IMR-90 (cell line): ENCODE results near the gene CLCNKA. TPM values are rescaled to one million over a fixed set of nuclear protein-coding genes. Genes with fewer than 3 reads are reported as not detected.

Source experiments
- ATAC-seq: fragments of 200-7000 bp; cut with Tn5 transposase; 2 replicates; pipeline ENCODE4 v1.9.1; 2020; ENCODE audit warnings: low read depth, mild to moderate bottlenecking, moderate library complexity
- BruUV-seq: library from RNA; stranded (reverse); fragments of 400-500 nt; replicated peaks from 2 replicates; lab custom pipeline; 2021; lab: Mats Ljungman, UMichigan
- CTCF ChIA-PET: fragments of 300-600 bp; formaldehyde crosslinking; extraction: SDS; loops from one replicate; lab custom pipeline; 2021; ENCODE audit warnings: antibody characterized with exemption; lab: Yijun Ruan, JAX
- POLR2A ChIA-PET: fragments of 300-600 bp; sonication (Branson Sonifier 250); formaldehyde crosslinking; loops from one replicate; lab custom pipeline; 2022; ENCODE audit warnings: antibody characterized with exemption; ENCODE audit not compliant: unreplicated experiment; lab: Charles Lee
- DNase-seq: peaks from one replicate; pipeline ENCODE4 v3.0.0; 2013
- H2AFZ ChIP-seq: replicated peaks from 2 replicates; pipeline ENCODE3; 2013; ENCODE audit warnings: low read length, mild to moderate bottlenecking; ENCODE audit not compliant: poor library complexity
- H2AK5ac ChIP-seq: 2 replicates; pipeline ENCODE4 v1.6.1; 2013; ENCODE audit warnings: low read depth, low read length, inconsistent platforms
- H2AK9ac ChIP-seq: replicated peaks from 2 replicates; pipeline ENCODE3; 2013; ENCODE audit warnings: mild to moderate bottlenecking, low read depth, low read length, moderate library complexity; ENCODE audit not compliant: poor library complexity
- H2BK120ac ChIP-seq: 2 replicates; pipeline ENCODE4 v1.6.1; 2013; ENCODE audit warnings: low read depth, low read length, inconsistent platforms
- H2BK15ac ChIP-seq: 3 replicates; pipeline ENCODE4 v1.6.1; 2013; ENCODE audit warnings: low read depth, low read length, inconsistent platforms
- H2BK20ac ChIP-seq: 2 replicates; pipeline ENCODE4 v1.6.1; 2013; ENCODE audit warnings: low read depth, mild to moderate bottlenecking, inconsistent platforms, low read length, moderate library complexity
- H2BK5ac ChIP-seq: 2 replicates; pipeline ENCODE4 v1.6.1; 2013; ENCODE audit warnings: mild to moderate bottlenecking, low read depth, low read length, inconsistent platforms; ENCODE audit not compliant: poor library complexity, severe bottlenecking
- H3K14ac ChIP-seq: replicated peaks from 2 replicates; pipeline ENCODE4 v1.6.1; 2013; ENCODE audit warnings: low read depth, low read length, inconsistent platforms
- H3K18ac ChIP-seq: 2 replicates; pipeline ENCODE4 v1.6.1; 2013; ENCODE audit warnings: low read depth, low read length, control low read depth
- H3K23ac ChIP-seq: 2 replicates; pipeline ENCODE4 v1.6.1; 2013; ENCODE audit warnings: low read depth, low read length, inconsistent platforms
- H3K27ac ChIP-seq: 2 replicates; pipeline ENCODE4 v1.5.1; 2013; ENCODE audit warnings: mild to moderate bottlenecking, control low read depth, low read length; ENCODE audit not compliant: insufficient read depth
- H3K27me3 ChIP-seq: 2 replicates; pipeline ENCODE4 v1.6.1; 2013; ENCODE audit warnings: low read length; ENCODE audit not compliant: control insufficient read depth, insufficient read depth
- H3K36me3 ChIP-seq: 2 replicates; pipeline ENCODE4 v1.6.1; 2013; ENCODE audit warnings: low read length, mixed read lengths; ENCODE audit not compliant: control insufficient read depth, insufficient read depth
- H3K4ac ChIP-seq: 2 replicates; pipeline ENCODE4 v1.6.1; 2013; ENCODE audit warnings: low read depth, low read length, inconsistent platforms
- H3K4me1 ChIP-seq: 2 replicates; pipeline ENCODE4 v1.6.1; 2013; ENCODE audit warnings: low read length, mixed read lengths; ENCODE audit not compliant: control insufficient read depth, insufficient read depth
- H3K4me2 ChIP-seq: 2 replicates; pipeline ENCODE4 v1.6.1; 2013; ENCODE audit warnings: low read depth, mild to moderate bottlenecking, control low read depth, low read length, moderate library complexity
- H3K4me3 ChIP-seq: 2 replicates; pipeline ENCODE4 v1.5.1; 2013; ENCODE audit warnings: low read depth, mild to moderate bottlenecking, control low read depth, low read length, moderate library complexity; ENCODE audit not compliant: insufficient read depth
- H3K56ac ChIP-seq: 2 replicates; pipeline ENCODE4 v1.6.1; 2013; ENCODE audit warnings: low read length, inconsistent platforms; ENCODE audit not compliant: insufficient read depth; ENCODE audit errors: extremely low read depth
- H3K79me1 ChIP-seq, 2 experiments: 2 replicates each; pipeline ENCODE4 v1.6.1; 2013; ENCODE audit warnings: low read length in 2 of 2, inconsistent platforms in 1 of 2, low read depth in 1 of 2
- H3K9ac ChIP-seq: 2 replicates; pipeline ENCODE4 v1.6.1; 2013; ENCODE audit warnings: low read depth, low read length, control low read depth
- H3K9me1 ChIP-seq: 2 replicates; pipeline ENCODE4 v1.6.1; 2013; ENCODE audit warnings: low read length, inconsistent platforms; ENCODE audit not compliant: insufficient read depth
- H3K9me3 ChIP-seq: 2 replicates; pipeline ENCODE4 v1.6.1; 2013; ENCODE audit warnings: low read length; ENCODE audit not compliant: control insufficient read depth, insufficient read depth
- H4K20me1 ChIP-seq: 2 replicates; pipeline ENCODE4 v1.6.1; 2013; ENCODE audit warnings: low read length, inconsistent platforms; ENCODE audit not compliant: insufficient read depth
- H4K5ac ChIP-seq: 2 replicates; pipeline ENCODE4 v1.6.1; 2013; ENCODE audit warnings: mild to moderate bottlenecking, low read depth, low read length, control low read depth
- H4K8ac ChIP-seq, 2 experiments: 2 replicates each; pipeline ENCODE4 v1.6.1; 2013; ENCODE audit warnings: low read depth in 2 of 2, low read length in 2 of 2, control low read depth in 1 of 2, inconsistent platforms in 1 of 2
- H4K91ac ChIP-seq: 2 replicates; pipeline ENCODE4 v1.6.1; 2013; ENCODE audit warnings: low read depth, low read length, inconsistent platforms; ENCODE audit not compliant: insufficient read depth
- MAFK ChIP-seq: IDR thresholded peaks from 2 replicates; pipeline ENCODE4 v1.6.1; 2012; ENCODE audit warnings: low read depth, low read length, improper control_type of control experiment
- MXI1 ChIP-seq: IDR thresholded peaks from 2 replicates; pipeline ENCODE4 v1.6.1; 2012; ENCODE audit warnings: low read depth, mild to moderate bottlenecking, low read length, moderate library complexity, borderline replicate concordance
- NFE2L2 ChIP-seq: fragments of 150-350 bp; IDR thresholded peaks from 2 replicates; pipeline ENCODE4 v1.6.1; 2016; ENCODE audit warnings: low read depth, mild to moderate bottlenecking, low read length
- SMC3 ChIP-seq: fragments of 150-350 bp; IDR thresholded peaks from 2 replicates; pipeline ENCODE4 v1.6.1; 2016; ENCODE audit warnings: low read depth, mild to moderate bottlenecking, antibody characterized with exemption, low read length, moderate library complexity
- WGBS, 2 experiments: methylation state at CpG; one replicate each; pipeline versions ENCODE4 v1.1.5 to v1.1.7; 2013; ENCODE audit warnings: missing lambda C conversion rate in 2 of 2; ENCODE audit not compliant: insufficient read length in 1 of 2; ENCODE audit errors: extremely low coverage in 2 of 2; 5-methylcytosine and 5-hydroxymethylcytosine counted together
- dilution Hi-C: fragments of 300-500 bp; cut with HindIII; formaldehyde crosslinking; loops from one replicate; pipeline ENCODE4 v1.14.3; 2018; ENCODE audit warnings: low sequenced_read_pairs; ENCODE audit not compliant: unreplicated experiment
- in situ Hi-C: fragments of 300-500 bp; cut with MboI; formaldehyde crosslinking; loops from 3 replicates; pipeline ENCODE4 v1.14.3; 2019; ENCODE audit warnings: low sequenced_read_pairs, inconsistent platforms, mixed read lengths
- intact Hi-C: fragments of 100-400 bp; cut with micrococcal nuclease; formaldehyde crosslinking; loops from 2 replicates; pipeline ENCODE4 v1.10.0; 2022
- polyA plus RNA-seq, 3 experiments: library from polyadenylated mRNA; depleted of rRNA; stranded (reverse); fragments of >200 nt; gene quantifications; 2 replicates each; pipeline ENCODE4 v1.2.3, GENCODE V29; 2012; ENCODE audit warnings: low replicate concordance in 1 of 3
- total RNA-seq: library from RNA; depleted of rRNA; stranded (reverse); fragments of >200 nt; gene quantifications from 2 replicates; pipeline ENCODE4 v1.2.3, GENCODE V29; 2012

CLCNKA gene
- total and polyA plus RNA-seq, 2 of the 4 experiments (the other 2 are of a cell fraction): 0.05 TPM; not detected in 1

DNA sequence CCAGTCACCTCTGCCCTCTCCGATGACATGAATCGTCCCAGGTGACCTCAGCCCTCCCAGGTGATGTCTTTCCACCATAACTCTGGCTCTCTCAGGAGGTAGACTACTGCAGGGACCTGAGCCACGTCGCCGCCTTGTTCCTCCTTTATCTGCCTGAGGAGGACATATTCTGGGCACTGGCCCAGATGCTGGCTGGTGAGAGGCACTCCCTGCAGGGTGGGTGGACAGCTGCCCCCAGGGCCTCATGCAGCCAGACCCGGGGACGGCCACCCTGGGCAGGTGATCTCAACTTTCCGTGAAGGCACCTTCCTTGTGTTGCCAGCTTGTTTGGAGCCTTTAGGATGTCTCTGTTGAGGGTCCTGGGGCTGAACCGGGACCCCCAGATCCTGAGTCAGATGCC, 32.1 kb upstream of the CLCNKA start:
- no peak overlapping the region for H3K4me3 ChIP-seq
- no peak overlapping the region for H3K23ac ChIP-seq
- POLR2A ChIA-PET: no interaction called here
- no peak overlapping the region for H3K4ac ChIP-seq
- whole genome bisulfite sequencing, 2 experiments: 100% methylated on average over 1 of the region's 9 CpGs; no CpG with 5 or more reads in 1 of the 2 experiments
- H3K27me3 ChIP-seq: no peaks in the 10 kb centered on the region; the same call in 1 of the 2 replicates
- DNase-seq (no peak), ATAC-seq (no peak)
- CTCF ChIA-PET: no interaction called here
- H2AFZ ChIP-seq: no peak overlapping the region
- H2BK15ac ChIP-seq: no peak overlapping the region
- no peaks in the 10 kb centered on the region for H3K9me3 ChIP-seq
- no peak overlapping the region for H2AK5ac ChIP-seq
- no peak overlapping the region for H3K9ac ChIP-seq
- H3K56ac ChIP-seq: no peak overlapping the region
- no TSS peak for BruUV-seq
- no peak overlapping the region for H3K27ac ChIP-seq
- H3K4me1 ChIP-seq: no peaks in the 10 kb centered on the region
- no peak overlapping the region for H4K91ac ChIP-seq
- H3K14ac ChIP-seq: no peak overlapping the region
- H2AK9ac ChIP-seq: no peak overlapping the region
- H2BK120ac ChIP-seq: no peak overlapping the region
- H3K79me1 ChIP-seq: no peaks in the 10 kb centered on the region
- H3K36me3 ChIP-seq: no peaks in the 10 kb centered on the region
- no peak overlapping the region for H4K8ac ChIP-seq
- in situ Hi-C loops (loop anchor here (10.0 kb wide), 1 partner anchor 55 kb away; no protein-coding TSS in a partner anchor), intact Hi-C loops (no loop called here), dilution Hi-C loops (no loop called here)
- H3K4me2 ChIP-seq: no peak overlapping the region
- no peak overlapping the region for H3K18ac ChIP-seq
- no peak overlapping the region for H2BK5ac ChIP-seq
- no peak overlapping the region for H4K5ac ChIP-seq
- no peak overlapping the region for H2BK20ac ChIP-seq
- TF ChIP-seq MAFK (no peak), MXI1 (no peak), NFE2L2 (no peak), SMC3 (no peak)
- no peaks in the 10 kb centered on the region for H4K20me1 ChIP-seq
- no peaks in the 10 kb centered on the region for H3K9me1 ChIP-seq
